Karpas-422 (cell line): ENCODE results near the gene HOXD8. TPM values are rescaled to one million over a fixed set of nuclear protein-coding genes. Genes with fewer than 3 reads are reported as not detected.

Experiments used
- DNase-seq: peaks from one replicate; pipeline ENCODE4 v3.0.0-alpha.2; 2015
- H2AFZ ChIP-seq: fragments of 200-600 bp; sonication (generic); 2 replicates; pipeline ENCODE4 v1.6.1; 2014; ENCODE audit warnings: antibody characterized with exemption, low read length, mixed read lengths
- H3K27ac ChIP-seq: fragments of 200-600 bp; sonication (generic); 2 replicates; pipeline ENCODE4 v1.5.1; 2014; ENCODE audit warnings: mild to moderate bottlenecking, low read length, moderate library complexity
- H3K27me3 ChIP-seq: fragments of 200-600 bp; sonication (generic); 2 replicates; pipeline ENCODE4 v1.6.1; 2014; ENCODE audit warnings: low read length, mixed read lengths
- H3K36me3 ChIP-seq: fragments of 200-600 bp; sonication (generic); 2 replicates; pipeline ENCODE4 v1.6.1; 2014; ENCODE audit warnings: low read length, mixed read lengths; ENCODE audit not compliant: insufficient read depth
- H3K4me1 ChIP-seq: fragments of 200-600 bp; sonication (generic); 2 replicates; pipeline ENCODE4 v1.6.1; 2014; ENCODE audit warnings: mild to moderate bottlenecking, low read length, mixed read lengths
- H3K4me2 ChIP-seq: fragments of 200-600 bp; sonication (generic); 2 replicates; pipeline ENCODE4 v1.6.1; 2014; ENCODE audit warnings: low read length, low read depth, mild to moderate bottlenecking; ENCODE audit not compliant: poor library complexity, severe bottlenecking
- H3K4me3 ChIP-seq: fragments of 200-600 bp; sonication (generic); 2 replicates; pipeline ENCODE4 v1.5.1; 2014; ENCODE audit warnings: mild to moderate bottlenecking, antibody characterized with exemption, low read length, mixed read lengths
- H3K79me2 ChIP-seq: fragments of 200-600 bp; sonication (generic); 2 replicates; pipeline ENCODE4 v1.6.1; 2014; ENCODE audit warnings: mild to moderate bottlenecking, low read length, mixed read lengths
- H3K9ac ChIP-seq: fragments of 200-600 bp; sonication (generic); 2 replicates; pipeline ENCODE4 v1.6.0; 2014; ENCODE audit warnings: low read length
- H3K9me2 ChIP-seq: fragments of 200-600 bp; sonication (generic), shearing (Covaris generic); replicated peaks from 2 replicates; pipeline ENCODE4 v1.6.0; 2014; ENCODE audit warnings: mild to moderate bottlenecking, low read length, moderate library complexity; ENCODE audit not compliant: insufficient read depth
- H3K9me3 ChIP-seq: fragments of 300-700, 200-600 bp; sonication (generic); 2 replicates; pipeline ENCODE4 v1.6.1; 2014; ENCODE audit warnings: low read length, mixed read lengths
- H4K20me1 ChIP-seq: fragments of 200-600 bp; sonication (generic); 2 replicates; pipeline ENCODE4 v1.6.1; 2014; ENCODE audit warnings: mild to moderate bottlenecking, antibody characterized with exemption, low read length, low read depth; ENCODE audit not compliant: insufficient read depth
- total RNA-seq: library from RNA; depleted of rRNA; stranded (reverse); fragments of >200 nt; shearing (Covaris generic); gene quantifications from 2 replicates; pipeline ENCODE4 v1.2.3, GENCODE V29; 2014; ENCODE audit warnings: low replicate concordance

Gene HOXD8
- total RNA-seq, 1 experiment from 2014 or later, result not detected

DNA sequence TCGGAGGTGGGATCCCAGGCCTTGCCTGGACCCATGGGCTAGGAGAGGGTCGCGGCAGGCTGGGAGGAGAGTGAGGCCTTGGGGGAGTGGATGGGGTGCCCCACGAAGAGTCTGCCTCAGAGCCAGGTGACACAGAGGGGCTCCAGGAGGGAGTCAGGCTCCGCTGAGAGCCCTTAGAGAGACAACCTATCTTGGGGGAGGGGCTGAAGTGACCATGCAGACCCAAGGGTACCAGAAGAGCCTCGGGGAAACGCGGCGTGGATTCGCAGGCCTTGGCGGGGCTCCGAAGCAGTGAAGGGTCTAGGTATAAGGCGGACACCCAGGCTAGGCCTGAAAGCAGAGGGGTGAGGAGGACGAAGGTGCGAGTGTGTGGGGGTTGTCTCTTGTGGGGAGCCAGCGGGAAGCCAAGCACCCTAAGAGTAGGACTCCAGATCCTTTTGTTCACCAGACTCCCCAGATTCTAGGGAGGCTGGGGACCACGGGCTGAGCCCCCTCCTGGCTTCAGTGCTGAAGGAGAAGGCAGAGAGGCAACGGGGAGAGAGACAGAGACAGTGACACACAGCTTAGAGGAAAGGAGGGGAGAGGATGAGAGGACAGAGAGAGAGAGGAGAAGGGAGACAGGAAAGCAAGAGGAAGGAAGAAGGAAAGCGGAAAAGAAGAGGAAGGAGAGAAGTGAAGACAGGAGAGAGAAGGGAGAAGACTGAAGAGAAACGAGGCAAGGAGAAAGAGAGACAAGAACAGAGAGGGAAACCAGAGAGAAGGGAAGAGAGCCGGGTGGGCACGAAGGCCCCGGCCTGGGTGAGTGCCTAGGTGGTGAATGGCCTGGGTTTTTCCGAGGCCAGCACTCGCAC, 23.6 kb upstream of the HOXD8 start:
- Histone ChIP-seq H3K4me2 (no peak overlapping the region), H3K9me3 (no peaks in the 10 kb centered on the region), H3K27me3 (no peaks in the 10 kb centered on the region), H3K9ac (no peak overlapping the region), H3K36me3 (no peaks in the 10 kb centered on the region), H3K4me1 (peaks cover 4% of the 10 kb centered on the region), H3K27ac (no peak overlapping the region), H2AFZ (no peak overlapping the region), H3K4me3 (no peak overlapping the region), H3K79me2 (no peaks in the 10 kb centered on the region), H4K20me1 (no peaks in the 10 kb centered on the region), H3K9me2 (no peaks in the 10 kb centered on the region)
- no peak for DNase-seq

- H3K27ac ChIP-seq, result no peak within 1 kb of the TSS
- peaks cover 10% of the 10 kb centered on the region for H3K4me1 ChIP-seq
- DNase-seq, result no peak
- no peaks in the 10 kb centered on the region for H3K36me3 ChIP-seq
- H3K4me2 ChIP-seq, result no peak within 1 kb of the TSS
- H3K4me3 ChIP-seq, result no peak within 1 kb of the TSS
- H4K20me1 ChIP-seq, result no peaks in the 10 kb centered on the region
- H3K79me2 ChIP-seq, result no peaks in the 10 kb centered on the region
- H3K9me3 ChIP-seq, result no peaks in the 10 kb centered on the region
- H3K27me3 ChIP-seq, result no peaks in the 10 kb centered on the region
- H3K9me2 ChIP-seq, result no peaks in the 10 kb centered on the region
- H2AFZ ChIP-seq, result no peak within 1 kb of the TSS
- no peak within 1 kb of the TSS for H3K9ac ChIP-seq
Measured at GRCh38 chr2:176106581-176107539, 22.6 kb upstream of the HOXD8 start, which contains the start of gene HOXD11. Gene HOXD11 (plus strand): TSS chr2:176107280. CDS start chr2:176107356, 76 bp downstream.

DNA sequence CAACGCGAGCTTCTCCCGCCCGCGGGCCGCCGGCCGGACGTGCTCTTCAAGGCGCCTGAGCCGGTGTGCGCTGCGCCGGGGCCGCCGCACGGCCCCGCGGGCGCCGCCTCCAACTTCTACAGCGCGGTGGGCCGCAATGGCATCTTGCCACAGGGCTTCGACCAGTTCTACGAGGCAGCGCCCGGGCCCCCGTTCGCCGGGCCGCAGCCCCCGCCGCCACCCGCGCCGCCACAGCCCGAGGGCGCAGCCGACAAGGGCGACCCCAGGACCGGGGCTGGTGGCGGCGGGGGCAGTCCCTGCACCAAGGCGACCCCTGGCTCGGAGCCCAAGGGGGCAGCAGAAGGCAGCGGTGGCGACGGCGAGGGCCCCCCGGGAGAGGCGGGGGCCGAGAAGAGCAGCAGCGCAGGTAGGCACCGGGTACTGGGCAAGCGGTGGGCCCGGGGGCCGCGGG, 21.7 kb upstream of the HOXD8 start:
- DNase-seq, result no peak
- Histone ChIP-seq H3K9me3 (no peaks in the 10 kb centered on the region), H3K4me2 (no peak overlapping the region)

DNA sequence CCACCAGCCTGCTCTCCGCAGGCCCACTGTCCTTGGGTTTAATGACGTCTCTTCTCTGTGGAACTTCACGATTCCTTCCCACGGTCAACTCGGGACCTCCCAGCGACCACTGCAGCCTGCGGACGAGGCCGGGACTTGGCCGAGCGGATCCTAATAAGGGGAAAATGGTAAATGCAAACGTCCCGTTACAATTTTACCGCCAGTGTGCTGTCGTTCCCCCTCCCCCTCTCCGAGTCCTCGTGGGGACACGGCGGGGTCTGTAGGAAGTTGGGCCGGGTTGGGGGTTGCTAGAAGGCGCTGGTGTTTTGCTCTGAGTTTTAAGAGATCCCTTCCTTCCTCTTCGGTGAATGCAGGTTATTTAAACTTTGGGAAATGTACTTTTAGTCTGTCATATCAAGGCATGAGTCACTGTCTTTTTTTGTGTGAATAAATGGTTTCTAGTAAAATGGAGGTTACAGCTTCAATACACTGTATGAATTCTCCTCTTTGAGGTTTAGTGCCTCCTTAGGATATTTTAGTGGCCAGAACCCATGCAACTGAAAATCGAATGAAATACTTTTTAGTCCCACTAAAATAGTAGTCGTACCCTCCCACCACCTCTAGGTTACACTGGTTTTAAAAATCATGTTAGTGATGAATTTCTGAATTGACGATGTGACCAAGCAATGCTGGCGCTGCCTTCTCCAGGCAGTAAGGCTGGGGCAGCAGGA, 20.2 kb upstream of the HOXD8 start:
- Histone ChIP-seq H3K9ac (no peak overlapping the region), H3K4me1 (peaks cover 10% of the 10 kb centered on the region), H3K9me3 (no peaks in the 10 kb centered on the region), H3K79me2 (no peaks in the 10 kb centered on the region), H3K4me2 (no peak overlapping the region), H3K9me2 (no peaks in the 10 kb centered on the region), H3K4me3 (no peak overlapping the region), H3K36me3 (no peaks in the 10 kb centered on the region), H2AFZ (no peak overlapping the region), H3K27me3 (no peaks in the 10 kb centered on the region), H4K20me1 (no peaks in the 10 kb centered on the region), H3K27ac (no peak overlapping the region)
- no peak for DNase-seq

More for the DNA sequence above, 21.7 kb upstream of the HOXD8 start:
- Histone ChIP-seq H3K36me3 (no peaks in the 10 kb centered on the region), H3K27me3 (no peaks in the 10 kb centered on the region), H3K4me1 (peaks cover 10% of the 10 kb centered on the region), H2AFZ (no peak overlapping the region), H3K27ac (no peak overlapping the region), H3K9ac (no peak overlapping the region), H3K9me2 (no peaks in the 10 kb centered on the region), H4K20me1 (no peaks in the 10 kb centered on the region), H3K4me3 (no peak overlapping the region), H3K79me2 (no peaks in the 10 kb centered on the region)

DNA sequence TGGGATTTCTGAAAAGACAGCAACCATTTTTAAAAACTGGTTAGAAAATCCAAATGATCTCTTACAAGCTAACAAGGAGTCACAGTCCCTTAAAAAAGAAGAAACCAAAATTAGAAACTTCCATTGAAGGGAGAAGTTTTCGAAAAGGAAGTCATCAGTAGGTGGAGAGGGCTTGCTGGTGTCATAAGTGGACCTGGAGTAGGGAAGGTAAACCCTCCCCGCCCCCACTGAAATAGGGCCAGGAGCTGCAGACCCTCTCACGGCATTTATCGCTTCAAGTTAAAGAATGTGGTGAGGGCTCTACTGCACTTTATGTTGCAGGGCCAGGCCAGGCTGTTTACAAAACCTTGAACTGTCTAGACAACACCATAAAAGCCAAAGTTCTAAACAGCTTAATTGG, 19.6 kb upstream of the HOXD8 start:
- H3K27me3 ChIP-seq, result no peaks in the 10 kb centered on the region
- H3K9me3 ChIP-seq, result no peaks in the 10 kb centered on the region
- no peak overlapping the region for H3K4me2 ChIP-seq
- no peaks in the 10 kb centered on the region for H4K20me1 ChIP-seq
- no peaks in the 10 kb centered on the region for H3K36me3 ChIP-seq
- H3K27ac ChIP-seq, result no peak overlapping the region
- no peak overlapping the region for H2AFZ ChIP-seq
- no peak overlapping the region for H3K4me3 ChIP-seq
- no peak overlapping the region for H3K9ac ChIP-seq
- no peaks in the 10 kb centered on the region for H3K79me2 ChIP-seq
- H3K9me2 ChIP-seq, result no peaks in the 10 kb centered on the region
- no peak for DNase-seq
- peaks cover 10% of the 10 kb centered on the region for H3K4me1 ChIP-seq

DNA sequence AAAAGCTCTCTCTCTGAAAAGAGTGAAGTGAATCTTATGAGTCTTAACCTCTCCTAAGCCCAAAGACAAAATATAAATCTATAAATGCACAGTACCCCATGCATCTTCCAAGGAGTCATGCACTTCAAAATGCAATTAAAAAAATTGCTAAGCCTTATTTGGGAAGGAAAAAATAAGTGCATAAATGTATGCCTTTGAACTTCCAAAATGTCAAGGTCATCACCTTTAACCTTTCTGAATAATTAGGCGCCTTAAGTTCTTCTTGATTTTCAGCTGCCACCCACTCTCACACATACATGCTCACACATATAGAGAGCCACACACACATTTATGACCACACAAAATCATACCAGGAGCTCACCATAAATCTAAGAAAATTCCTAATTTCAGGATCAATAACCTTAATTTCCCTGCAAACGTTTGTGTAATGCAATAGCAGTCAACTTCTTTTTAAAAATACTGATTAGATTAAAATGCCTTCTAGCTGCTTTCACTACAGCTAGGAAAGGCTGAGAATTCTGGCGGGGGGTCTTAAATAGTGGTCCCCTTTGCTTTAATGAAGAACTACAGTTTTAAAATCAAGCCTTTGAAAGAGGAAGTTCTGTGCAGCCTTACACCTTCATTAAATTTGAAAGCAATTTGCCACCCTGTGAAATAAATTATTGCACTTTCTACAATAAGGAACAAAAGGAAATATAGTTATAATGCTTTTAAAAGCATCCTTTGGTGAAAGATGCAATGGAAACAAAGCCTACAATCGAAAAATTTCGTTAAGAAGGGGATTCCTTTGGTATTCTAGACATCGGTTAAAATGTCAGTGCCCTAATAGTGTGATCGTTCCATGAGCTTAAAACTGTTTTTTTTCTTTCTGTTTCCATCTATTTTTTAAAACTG, 18.8 kb upstream of the HOXD8 start:
- Histone ChIP-seq H3K36me3 (no peaks in the 10 kb centered on the region), H3K4me3 (peak overlapping the region; percentile 40; the same call in 1 of the 2 replicates), H3K27ac (no peak overlapping the region), H3K4me1 (peaks cover 10% of the 10 kb centered on the region), H3K9ac (peak overlapping the region; percentile 37; the same call in 1 of the 2 replicates), H3K9me2 (no peaks in the 10 kb centered on the region), H3K79me2 (no peaks in the 10 kb centered on the region), H3K9me3 (no peaks in the 10 kb centered on the region), H3K27me3 (no peaks in the 10 kb centered on the region), H4K20me1 (no peaks in the 10 kb centered on the region), H3K4me2 (peak overlapping the region; percentile 66), H2AFZ (peak overlapping the region; percentile 54; the same call in 1 of the 2 replicates)
- DNase-seq, result no peak

- Histone ChIP-seq H3K4me1 (peaks cover 10% of the 10 kb centered on the region), H2AFZ (0 out of 2 replicates have a peak overlapping the region, but pooled peaks have one; percentile 54), H3K27me3 (no peaks in the 10 kb centered on the region), H3K9me3 (no peaks in the 10 kb centered on the region), H3K4me2 (peak overlapping the region; percentile 66), H3K9me2 (no peaks in the 10 kb centered on the region), H4K20me1 (no peaks in the 10 kb centered on the region), H3K9ac (peak overlapping the region; percentile 37; the same call in 1 of the 2 replicates), H3K36me3 (no peaks in the 10 kb centered on the region), H3K27ac (no peak overlapping the region), H3K4me3 (peak overlapping the region; percentile 40; the same call in 1 of the 2 replicates), H3K79me2 (no peaks in the 10 kb centered on the region)
- DNase-seq, result peak; percentile 80
Measured at GRCh38 chr2:176111309-176111663, 18.2 kb upstream of the HOXD8 start.
